GM10847 (cell line): Measurements from ENCODE around the gene LCN1.

ENCODE experiments used
- POLR2A ChIP-seq: IDR thresholded peaks from 2 replicates; pipeline ENCODE4 v1.6.1; 2011; ENCODE audit not compliant: insufficient read length; ENCODE audit errors: extremely low read depth

LCN1 gene

DNA sequence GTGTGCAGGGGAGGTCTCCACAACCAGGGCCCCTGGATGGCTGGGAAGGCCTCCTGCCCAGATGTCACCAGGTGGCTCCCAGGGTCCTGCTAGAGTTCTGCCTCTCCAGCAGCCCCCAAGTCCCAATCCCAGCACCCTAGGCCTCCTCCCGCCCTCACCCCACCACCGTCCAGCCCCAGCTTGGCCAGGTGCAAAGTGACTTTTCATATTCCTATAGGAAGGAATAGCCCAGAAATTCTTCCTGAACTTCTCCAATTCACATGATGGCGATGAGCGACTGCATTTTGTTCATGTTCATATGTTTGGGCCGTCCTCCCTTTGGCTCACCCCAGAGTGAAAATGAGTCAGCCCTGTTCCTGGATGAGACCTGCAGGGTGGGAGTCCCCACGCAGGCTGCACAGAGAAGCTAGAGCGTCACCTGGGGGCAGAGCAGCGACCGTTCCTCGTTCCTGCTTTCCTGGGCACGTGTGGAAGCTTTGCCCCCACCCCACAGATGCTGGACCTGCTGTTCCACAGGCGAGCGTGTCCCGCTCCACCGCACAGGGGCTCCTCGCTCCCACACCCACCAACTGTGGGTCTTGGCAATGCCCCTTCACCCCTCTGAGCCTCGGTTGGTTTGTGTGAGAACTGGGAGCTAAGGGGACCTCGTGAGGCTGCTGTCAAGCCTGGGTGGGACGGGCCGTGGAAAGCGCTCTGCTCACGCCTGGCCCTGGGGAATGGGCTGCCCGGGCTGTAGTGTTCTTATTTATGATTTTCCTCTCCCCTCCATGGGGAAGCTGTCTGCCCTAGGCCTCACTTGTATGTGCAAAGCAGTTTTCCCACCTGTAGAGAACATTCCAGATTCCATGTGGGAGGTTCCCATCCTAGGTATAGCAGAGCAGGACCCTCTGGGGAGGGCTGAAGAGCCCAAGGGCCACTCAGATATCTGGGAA is 13.9 kb upstream of the LCN1 start:
- TF ChIP-seq POLR2A: no peak

DNA sequence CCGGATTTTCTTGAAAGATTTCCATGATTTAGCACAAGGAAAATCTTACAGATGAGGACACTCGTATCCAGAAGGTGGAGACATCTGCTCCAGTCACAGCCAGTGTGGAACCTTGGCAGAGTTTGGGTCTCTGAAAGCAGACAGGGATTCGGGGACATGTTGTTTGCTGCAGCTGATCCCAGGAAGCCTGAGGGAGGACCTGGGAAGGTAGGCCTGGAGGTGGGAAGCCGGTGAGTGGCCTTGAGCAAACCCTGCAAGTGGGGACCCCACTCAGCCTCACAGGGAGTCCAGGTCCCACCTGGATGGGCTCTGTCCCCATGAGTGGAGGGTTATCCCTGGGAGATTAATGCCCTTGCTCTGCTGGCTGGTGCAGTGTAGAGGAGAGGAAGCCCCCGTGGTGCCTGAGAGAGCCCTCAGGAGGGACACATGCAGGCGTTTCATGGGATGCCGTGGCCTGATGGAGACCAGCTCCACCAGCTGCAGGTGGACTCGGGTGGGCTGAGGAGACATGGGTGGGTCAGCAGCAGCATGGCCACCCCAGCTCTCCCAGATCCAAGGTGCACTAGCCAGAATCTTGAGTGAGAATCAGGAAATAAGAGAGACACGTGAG is 12.9 kb upstream of the LCN1 start:
- TF ChIP-seq POLR2A: no peak

DNA sequence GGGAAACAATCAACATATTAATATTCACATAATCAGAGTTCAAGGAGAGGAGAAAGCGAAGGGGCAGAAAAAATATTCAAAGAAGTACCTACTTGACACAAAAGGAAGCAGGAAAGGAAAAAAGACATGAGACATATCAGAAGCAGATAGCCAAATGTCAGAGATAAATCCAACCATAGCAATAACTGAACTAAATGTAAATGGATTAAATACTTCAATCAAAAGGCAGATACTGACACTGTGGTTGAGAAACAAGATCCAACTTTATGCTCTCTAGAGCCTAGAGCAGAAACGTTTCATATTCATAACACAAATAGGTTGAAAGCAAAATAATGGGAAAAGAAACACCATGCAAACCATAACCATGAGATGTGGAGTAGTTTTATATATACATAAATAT is 11.8 kb upstream of the LCN1 start:
- TF ChIP-seq POLR2A: no peak

DNA sequence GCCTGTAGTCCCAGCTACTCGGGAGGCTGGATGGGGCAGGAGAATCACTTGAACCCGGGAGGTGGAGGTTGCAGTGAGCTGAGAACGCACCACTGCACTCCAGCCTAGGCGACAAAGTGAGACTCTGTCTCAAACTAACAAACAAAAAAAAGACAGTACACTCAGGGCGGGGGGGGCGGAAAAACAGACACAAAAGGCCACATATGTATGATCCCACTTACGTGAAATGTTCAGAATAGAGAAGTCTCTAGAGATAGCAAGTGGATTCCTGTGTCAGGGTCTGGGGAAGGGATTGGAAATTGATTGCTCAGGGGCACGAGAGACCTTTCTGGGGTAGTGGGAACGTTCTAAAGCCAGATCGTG is 9.0 kb upstream of the LCN1 start:
- TF ChIP-seq POLR2A: no peak

DNA sequence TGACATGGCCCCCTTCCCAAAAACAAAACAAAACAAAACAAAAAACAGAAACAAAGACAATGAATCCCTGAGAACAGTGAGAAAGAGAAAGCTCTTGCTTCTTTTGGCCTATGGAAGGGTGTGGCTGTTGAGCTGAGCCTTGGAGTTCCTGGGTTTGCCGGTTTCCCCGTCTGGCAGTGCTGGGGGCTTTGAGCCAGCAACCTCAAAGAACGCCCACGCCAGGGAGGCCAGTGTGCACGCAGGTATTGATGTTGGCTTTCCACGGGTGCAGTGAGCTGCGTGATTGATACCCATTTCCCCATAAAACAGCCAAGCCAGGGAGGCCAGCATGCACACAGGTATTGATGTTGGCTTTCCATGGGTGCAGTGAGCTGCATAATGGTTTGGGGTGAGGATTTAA is 8.3 kb upstream of the LCN1 start:
- TF ChIP-seq POLR2A: no peak

DNA sequence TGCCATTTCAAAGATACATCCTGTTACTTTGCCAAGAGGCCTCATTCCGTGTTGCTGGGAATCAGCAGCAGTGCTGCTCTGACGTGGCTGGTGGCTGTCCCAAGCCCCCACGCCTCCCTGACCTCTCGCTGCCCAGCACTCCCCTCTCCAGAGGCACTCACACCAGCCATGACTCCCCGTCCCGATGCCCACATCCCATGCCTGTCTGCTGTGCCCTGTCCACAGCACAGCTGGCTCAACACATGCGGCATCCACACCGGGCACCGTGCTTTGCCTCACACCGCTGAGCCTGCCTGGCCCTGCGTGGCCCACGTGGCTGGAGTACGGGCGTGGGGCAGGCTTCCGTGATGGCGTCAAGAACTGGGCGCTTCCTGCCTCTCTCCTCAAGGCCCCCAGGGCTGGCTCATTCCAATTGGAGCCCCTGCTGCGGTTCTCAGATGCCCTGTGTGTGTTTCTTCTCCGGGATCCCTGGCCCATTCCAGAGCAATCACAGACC is 7.8 kb upstream of the LCN1 start:
- TF ChIP-seq POLR2A: no peak

DNA sequence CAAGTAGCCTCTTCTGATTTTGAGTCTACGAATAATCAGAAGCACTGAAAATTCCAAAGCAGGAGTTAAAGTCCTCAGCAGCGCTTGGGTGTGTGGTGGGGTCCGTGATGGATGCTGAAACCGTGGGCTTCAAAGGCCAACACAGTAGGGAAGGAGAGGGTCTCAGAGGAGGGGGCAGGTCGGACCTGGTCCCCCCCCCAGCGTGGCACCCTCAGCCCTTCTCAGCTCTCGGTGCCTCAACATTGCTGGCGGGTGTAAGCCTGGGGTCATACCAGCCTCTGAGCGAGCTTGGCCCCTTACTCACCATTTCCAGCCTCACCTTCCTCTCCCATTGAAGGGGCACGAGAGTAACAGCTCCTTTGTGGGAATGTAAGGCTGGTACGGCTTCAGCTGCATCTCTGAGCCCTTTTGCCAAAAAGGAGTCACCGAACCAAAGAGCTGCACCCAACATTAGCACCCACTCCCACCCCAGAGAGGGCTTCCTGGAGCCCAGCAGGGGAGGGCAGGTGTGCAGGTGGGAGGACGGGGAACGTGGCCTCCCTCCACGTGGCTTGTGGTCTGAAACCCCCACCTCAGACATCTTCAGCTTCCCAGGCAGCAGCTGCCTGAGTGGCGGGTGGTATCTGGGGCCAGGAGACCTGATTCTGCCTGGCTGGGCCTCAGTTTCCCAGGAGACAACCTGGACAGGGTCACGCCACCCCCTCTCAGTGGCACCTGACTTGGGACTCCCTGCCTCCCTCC is 6.7 kb upstream of the LCN1 start:
- no peak for TF ChIP-seq POLR2A

DNA sequence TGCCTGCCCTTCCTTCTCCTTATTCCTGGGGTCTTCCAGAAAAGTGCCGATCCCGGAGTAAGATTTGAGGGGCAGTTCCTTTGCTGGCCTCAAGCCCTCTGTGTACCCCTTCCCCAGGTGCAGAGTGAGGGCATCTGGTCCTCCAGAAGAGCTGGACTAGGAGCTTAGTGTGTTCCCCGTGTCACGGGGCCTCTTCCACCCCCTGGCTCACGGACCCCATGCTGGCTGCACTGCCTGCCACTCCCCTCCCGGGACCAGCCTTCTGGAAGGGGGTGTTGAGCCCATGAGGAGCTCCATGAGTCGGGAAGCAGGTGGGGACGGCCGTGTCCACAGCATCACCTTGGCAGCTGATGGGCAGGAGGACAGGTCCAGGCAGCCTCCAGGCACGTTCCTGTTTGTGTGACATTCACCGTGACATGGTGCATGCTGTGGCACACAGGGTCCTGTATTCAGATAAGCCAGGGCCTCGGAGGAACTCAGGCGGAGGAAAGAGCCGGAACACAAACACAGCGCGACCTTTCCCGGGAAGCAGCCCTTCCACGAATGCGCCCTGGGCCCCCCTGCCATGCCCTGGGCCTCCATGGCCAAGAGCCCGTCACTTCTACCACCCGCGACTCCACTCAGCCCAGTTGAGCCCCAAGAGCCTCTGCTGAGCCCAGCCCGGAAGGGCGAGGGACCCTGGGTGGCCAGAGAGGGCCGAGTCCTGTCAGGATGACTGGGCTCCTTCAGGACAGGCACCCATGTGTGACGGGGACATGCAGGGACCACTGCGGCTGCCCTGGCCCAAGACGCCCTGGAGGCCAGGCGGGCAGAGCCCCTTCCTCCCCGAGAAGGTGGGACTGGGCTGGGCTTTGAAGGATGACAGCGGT is 5.9 kb upstream of the LCN1 start:
- TF ChIP-seq POLR2A: no peak

DNA sequence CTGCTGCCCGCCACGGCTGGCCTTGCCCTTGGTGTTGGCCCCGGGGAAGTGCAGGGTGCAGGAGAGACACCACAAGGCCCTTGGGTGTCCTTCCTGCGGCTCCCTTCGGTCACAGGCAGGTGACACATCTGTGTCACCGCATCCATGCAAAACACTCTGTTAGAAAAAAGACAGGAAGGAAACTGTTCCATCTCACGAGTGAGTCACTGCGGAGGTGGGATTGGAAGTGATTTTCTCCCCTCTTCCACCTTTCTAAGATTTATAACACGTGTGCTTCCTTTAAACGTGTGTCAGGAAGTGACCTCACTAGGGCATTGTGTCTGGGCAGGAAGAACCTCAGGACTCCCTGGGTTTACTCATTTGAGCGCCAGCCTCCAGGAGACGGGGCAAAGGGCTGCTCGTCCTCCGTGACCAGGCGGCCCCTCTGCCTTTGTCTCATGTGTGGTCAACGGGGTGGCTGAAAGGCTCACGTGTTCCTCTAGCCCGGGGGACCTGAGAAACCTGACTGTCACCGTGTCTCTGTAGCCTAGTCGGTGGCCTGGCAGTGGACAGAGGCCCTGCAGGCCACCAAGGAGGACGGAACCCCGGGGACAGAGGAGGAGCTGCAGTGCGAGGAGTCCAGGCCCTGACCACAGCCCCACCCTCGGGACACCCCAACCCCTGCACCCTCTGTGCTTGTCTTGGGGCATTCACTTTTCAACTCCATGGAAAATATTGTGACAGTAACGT is 4.9 kb upstream of the LCN1 start:
- no peak for TF ChIP-seq POLR2A

DNA sequence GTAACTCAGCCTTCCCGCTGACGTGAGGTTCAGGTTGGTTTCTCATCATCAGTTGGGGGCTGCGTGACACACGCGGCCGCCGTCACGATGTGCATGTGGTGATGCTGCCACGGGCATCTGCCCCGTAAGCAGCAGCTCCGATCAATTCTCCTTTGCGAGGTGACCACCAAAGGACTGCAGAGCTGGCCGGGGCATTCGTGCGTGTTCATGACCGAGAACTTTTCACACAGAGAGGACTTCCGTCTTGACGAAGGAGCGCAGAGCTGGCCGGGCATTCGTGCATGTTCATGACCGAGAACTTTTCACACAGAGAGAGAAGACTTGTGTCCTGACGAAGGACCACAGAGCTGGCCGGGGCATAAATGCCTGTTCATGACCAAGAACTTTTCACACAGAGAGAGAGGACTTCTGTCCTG is 3.8 kb upstream of the LCN1 start:
- TF ChIP-seq POLR2A: no peak

DNA sequence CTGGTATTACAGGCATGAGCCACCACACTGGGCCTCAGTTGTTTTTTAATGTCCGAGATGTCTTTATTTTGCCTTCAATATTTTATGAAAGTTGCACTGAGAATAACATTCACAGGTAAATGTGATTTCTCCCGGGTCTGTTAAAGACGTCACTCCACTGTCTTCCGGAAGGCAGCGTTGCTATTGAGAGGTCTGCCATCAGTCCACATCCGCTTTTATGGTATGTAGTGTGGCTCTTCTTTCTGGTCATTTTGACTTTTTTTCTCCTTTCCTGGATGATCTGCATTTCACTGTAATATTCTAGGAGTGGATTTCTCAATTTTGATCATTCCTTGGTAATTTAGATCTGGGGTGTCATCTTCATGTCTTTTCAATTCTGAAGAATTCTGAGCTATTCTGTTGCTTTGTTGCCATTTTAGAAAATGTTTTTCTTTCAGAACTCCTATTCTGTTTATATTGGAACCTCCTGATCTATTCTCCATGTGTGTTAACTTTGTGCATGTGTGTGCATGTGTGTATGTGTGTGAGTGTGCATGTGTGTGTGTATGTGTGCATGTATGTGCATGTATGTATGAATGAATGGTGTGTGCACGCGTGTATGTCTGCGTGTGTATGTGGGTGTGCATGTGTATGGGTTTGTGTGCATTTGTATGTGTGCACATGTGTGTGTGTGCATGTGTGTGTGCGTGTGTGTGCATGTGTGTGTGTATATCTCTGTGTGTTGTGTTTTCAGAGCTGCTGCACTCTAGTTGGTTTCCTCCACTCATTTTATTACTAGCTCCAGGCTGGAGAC is 1.9 kb upstream of the LCN1 start:
- TF ChIP-seq POLR2A: no peak

DNA sequence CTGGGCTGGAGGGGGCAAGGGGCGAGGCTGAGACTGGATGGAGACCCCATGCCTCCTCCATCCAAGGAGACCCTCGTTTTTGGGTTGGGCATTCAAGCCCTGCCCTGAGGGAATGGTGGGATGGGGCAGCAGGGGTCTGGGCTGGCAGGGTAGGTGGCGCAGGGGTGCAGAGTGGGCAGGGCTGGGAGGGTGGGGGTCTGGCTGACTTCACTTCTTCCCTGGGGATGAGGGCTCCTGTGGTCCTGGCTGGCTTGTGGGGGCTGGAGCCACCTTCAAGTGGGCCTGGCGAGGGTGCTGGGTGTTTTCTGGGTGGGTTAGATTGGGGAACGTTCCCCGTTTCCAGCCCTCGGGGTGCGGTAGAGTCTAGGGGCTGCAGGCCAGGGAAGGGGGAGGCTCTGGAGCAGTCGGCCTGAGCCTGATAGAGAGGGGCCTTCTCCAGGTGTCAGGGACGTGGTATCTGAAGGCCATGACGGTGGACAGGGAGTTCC is 412 bp downstream of the LCN1 start:
- TF ChIP-seq POLR2A: no peak

DNA sequence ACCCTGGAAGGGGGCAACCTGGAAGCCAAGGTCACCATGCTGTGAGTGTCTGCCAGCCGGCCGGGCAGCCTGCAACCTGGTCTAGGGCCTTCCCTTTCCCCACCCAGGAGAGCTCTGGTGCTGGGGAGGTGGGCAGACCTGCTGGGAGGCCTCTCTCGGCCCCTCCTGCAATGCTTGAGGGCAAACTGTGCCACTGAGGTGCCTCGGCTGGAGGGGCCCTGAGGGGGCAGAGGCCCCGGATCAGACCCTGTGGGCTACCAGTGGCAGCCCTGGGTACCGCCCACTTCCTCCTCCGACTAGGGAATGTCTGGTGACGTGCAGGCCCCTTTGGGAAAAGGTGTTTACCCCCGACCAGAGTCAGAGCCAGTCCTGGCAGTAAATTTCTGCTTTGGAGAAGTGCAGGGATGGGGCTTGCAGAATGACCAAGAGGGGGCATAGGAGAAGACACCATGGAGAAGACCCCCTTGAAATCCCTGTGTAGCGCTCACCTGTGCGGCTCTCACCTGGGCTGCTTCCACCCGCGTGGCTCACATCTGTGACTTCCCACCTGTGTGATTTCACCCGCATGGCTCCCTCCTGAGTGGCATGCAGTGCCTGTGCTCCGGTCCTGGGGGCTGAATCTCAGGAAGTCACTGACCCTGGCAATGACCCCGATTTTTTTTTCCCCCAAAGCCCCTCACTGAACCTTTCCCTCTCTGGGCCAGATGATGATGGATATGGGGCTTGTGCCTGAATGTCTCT is 1.1 kb downstream of the LCN1 start:
- TF ChIP-seq POLR2A: no peak
